Retinal pigment epithelial cell (primary cell): ENCODE measurements around the gene CYSRT1.

Source experiments
- DNase-seq: peaks from one replicate; pipeline ENCODE4 v3.0.0-alpha.2; 2010; ENCODE audit warnings: low read depth
- H3K4me3 ChIP-seq: 2 replicates; pipeline ENCODE4 v1.5.1; 2011; ENCODE audit warnings: mild to moderate bottlenecking, low read length, control low read depth, moderate library complexity
- TF ChIP-seq, protein P1 (sequence below): conservative IDR thresholded peaks from 2 replicates; pipeline ENCODE4 v1.5.1; 2011; ENCODE audit warnings: low read depth, low read length, control low read depth, inconsistent platforms

Gene CYSRT1

DNA sequence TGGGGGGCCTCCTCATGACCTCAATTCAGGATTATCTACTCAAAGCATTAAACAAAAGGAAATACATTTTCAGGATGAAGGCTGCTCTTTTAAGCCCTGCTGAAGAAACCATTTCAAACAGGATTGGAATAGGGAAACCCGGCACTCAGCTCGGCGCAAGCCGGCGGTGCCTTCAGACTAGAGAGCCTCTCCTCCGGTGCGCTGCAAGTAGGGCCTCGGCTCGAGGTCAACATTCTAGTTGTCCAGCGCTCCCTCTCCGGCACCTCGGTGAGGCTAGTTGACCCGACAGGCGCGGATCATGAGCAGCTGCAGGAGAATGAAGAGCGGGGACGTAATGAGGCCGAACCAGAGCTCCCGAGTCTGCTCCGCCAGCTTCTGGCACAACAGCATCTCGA lies 20.2 kb upstream of the CYSRT1 start:
- TF ChIP-seq, protein P1, sequence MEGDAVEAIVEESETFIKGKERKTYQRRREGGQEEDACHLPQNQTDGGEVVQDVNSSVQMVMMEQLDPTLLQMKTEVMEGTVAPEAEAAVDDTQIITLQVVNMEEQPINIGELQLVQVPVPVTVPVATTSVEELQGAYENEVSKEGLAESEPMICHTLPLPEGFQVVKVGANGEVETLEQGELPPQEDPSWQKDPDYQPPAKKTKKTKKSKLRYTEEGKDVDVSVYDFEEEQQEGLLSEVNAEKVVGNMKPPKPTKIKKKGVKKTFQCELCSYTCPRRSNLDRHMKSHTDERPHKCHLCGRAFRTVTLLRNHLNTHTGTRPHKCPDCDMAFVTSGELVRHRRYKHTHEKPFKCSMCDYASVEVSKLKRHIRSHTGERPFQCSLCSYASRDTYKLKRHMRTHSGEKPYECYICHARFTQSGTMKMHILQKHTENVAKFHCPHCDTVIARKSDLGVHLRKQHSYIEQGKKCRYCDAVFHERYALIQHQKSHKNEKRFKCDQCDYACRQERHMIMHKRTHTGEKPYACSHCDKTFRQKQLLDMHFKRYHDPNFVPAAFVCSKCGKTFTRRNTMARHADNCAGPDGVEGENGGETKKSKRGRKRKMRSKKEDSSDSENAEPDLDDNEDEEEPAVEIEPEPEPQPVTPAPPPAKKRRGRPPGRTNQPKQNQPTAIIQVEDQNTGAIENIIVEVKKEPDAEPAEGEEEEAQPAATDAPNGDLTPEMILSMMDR = no peak
- DNase-seq = no peak
- peak overlapping the region; percentile 86 for H3K4me3 ChIP-seq

DNA sequence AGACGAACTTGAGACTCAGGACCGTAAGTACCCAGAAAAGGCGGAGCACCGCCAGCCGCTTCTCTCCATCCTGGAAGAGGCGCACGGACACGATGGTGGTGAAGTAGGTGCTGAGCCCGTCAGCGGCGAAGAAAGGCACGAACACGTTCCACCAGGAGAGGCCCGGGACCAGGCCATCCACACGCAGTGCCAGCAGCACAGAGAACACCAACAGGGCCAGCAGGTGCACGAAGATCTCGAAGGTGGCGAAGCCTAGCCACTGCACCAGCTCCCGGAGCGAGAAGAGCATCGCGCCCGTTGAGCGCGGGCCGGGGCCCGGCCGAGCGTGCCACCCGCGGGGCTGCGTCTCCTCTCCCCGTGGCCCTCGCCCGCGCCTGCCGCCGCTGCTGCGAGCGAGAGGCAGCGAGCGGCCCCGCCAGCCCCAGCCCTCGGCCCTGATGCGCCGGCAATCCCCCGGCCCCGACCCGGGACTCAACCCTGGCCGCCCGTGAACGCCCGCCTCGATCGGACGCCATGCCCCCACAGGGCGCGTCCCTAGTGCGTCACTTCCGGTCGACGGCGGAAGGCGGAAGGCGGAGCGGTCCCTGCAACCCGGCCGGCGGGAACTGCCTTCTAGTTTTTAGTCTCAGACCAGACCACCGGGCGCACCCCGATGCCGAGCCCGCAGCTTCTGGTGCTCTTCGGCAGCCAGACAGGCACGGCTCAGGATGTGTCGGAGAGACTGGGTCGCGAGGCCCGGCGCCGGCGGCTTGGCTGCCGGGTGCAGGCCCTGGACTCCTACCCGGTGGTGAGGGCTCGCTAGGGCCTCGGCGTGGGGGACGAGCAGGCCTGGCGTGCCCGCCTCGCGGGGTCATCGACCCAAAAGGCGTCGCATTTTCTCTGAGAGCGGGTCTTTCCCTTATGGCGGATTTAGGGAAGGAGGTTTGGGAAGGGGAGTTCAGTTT lies 19.6 kb upstream of the CYSRT1 start, which contains the start of the genes NDOR1 and TMEM203:
Gene NDOR1, plus strand, starts transcription at position 575 of the 944 bp plus-strand sequence. Its CDS starts 78 bp downstream, at position 653.
Gene TMEM203, minus strand, starts transcription at position 523 of the 944 bp plus-strand sequence. Its CDS starts 234 bp downstream, at position 289.
- no peak for DNase-seq
- TF ChIP-seq, protein P1 = no peak
- H3K4me3 ChIP-seq = peak within 1 kb of the TSS; percentile 86

DNA sequence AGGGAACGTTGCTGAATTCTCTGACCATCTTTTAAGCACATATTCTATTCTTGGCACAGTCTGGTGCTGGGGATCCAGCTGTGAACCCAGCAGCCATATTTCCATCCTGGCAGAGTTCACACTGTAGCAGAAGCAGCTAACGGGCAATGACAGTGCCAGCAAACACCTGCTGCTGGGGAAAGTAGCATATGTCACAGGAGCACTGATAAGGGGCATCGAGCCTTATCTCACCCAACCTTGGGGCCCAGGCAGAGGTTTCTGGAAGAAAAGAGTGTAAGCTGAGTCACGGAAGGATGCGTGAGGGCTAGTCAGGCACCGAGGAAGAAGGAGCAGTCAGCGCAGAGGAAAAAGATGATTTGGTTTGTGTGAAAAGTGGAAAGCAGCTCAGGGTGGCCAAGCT lies 18.4 kb upstream of the CYSRT1 start:
- TF ChIP-seq, protein P1 = no peak
- DNase-seq = no peak
- H3K4me3 ChIP-seq = peak overlapping the region; percentile 86

DNA sequence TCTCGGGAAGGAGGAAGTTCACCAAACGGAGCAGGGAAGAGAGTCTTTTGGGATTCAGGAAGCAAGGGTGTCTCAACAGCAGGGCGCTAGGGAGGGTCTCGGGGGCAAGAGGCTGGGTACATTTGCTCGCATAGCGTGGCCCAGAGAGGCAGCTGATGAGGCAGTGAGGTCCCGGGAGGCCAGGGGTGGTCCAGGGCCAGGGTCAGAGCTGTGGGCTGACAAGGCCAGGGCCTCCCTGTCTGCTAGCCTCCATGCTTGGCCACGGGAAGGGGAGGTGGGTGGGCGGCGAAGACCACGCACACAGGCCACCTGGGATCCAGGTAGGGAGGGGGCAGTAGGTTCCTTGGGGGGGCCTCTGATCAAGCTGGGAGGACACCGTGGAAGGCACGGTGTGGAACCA lies 13.4 kb upstream of the CYSRT1 start:
- TF ChIP-seq, protein P1 = no peak
- no peak overlapping the region for H3K4me3 ChIP-seq
- DNase-seq = no peak

DNA sequence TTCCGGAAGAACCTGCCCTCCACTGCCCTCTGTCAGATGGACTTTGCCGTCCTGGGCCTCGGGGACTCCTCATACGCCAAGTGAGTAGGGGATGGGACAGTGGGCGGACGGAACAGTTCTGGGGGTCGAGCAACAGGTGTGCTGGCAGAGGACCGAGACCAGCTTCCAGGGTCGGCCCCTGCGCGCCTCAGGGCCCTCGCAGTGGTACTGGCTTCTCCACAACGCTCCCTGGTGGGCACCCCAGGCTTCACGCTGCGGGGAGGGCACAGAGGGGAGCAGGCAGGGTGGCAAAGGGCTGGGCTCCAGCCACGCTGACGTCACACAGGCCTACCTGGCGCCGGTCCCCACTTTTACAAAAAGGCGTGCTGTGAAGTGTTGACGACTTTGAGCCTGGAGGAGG lies 12.5 kb upstream of the CYSRT1 start:
- no peak for DNase-seq
- no peak overlapping the region for H3K4me3 ChIP-seq
- TF ChIP-seq, protein P1 = no peak

DNA sequence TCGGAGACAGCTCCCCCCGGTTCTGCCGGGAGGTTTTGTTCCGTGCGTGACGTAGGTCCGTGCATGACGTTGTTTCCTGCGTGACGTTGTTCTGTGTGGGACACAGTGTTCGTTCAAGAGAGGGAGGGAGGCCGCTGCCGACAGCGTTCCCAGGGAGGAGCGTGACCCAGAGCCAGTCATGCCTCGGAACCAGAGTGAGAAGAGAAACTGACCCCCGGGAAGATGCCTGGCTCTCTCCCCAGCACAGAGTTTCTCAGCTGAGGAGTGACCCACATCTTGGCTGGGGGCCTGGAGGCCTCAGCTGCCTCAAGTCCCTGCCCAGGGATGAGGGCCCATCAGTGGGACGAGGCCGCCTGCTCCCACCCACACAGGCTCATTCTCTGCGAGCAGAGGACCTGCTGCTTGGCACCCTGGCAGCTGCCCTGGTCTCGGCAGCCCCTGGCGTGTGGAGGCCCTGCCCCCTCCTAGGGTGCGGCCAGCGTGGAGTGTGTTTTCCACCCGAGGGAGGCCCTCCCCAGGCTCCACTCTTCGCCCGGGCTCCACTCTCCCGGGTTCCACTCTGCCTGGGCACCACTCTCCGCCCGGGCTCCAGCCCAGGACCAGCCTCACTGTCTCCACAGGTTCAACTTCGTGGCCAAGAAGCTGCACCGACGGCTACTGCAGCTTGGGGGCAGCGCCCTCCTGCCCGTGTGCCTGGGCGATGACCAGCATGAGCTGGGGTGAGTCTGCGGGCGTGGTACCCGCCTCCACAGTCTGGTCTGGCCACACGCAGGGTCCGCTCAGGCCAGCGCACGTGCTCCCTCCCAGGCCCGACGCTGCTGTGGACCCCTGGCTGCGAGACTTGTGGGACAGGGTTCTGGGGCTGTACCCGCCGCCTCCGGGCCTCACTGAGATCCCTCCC lies 11.6 kb upstream of the CYSRT1 start:
- TF ChIP-seq, protein P1 = peak; percentile 28
- no peak overlapping the region for H3K4me3 ChIP-seq
- no peak for DNase-seq
